ENCODE data around the gene PRPS2.

DNA sequence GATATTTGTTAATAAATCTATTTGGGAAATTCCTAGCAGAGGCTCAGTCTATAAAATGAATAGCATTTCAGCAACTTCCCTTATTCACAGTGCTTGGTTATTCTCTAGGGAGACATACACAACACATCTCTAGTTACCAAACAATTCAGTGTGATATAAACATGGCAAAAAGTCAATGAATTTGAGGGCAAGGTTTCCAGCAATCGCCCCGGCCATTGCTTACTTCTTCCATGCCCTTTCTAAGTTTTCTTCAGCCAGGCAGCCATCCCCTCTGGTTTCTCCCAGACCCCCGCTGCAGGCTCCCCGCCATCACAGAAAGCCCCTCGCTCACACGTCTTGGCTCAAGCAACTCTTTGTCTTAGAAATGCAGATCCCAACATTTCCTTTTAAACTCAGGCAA is 80.0 kb downstream of the PRPS2 start:
- no peak for TF ChIP-seq POLR2A (IDR thresholded peaks at IDR 0.05; ENCODE audit: extremely low read depth, insufficient read length)
- TF ChIP-seq, protein P1, sequence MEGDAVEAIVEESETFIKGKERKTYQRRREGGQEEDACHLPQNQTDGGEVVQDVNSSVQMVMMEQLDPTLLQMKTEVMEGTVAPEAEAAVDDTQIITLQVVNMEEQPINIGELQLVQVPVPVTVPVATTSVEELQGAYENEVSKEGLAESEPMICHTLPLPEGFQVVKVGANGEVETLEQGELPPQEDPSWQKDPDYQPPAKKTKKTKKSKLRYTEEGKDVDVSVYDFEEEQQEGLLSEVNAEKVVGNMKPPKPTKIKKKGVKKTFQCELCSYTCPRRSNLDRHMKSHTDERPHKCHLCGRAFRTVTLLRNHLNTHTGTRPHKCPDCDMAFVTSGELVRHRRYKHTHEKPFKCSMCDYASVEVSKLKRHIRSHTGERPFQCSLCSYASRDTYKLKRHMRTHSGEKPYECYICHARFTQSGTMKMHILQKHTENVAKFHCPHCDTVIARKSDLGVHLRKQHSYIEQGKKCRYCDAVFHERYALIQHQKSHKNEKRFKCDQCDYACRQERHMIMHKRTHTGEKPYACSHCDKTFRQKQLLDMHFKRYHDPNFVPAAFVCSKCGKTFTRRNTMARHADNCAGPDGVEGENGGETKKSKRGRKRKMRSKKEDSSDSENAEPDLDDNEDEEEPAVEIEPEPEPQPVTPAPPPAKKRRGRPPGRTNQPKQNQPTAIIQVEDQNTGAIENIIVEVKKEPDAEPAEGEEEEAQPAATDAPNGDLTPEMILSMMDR (IDR thresholded peaks at IDR 0.05; ENCODE audit: low read depth, low read length), result no peak
- no peak for TF ChIP-seq MYC (IDR thresholded peaks at IDR 0.05; ENCODE audit: low read depth, low read length)

Data from NB4 (cell line).